GM23248 (cell line): Measurements from ENCODE around the gene MAP3K12. TPM values are rescaled to one million over a fixed set of nuclear protein-coding genes. Genes with fewer than 3 reads are reported as not detected.
"Not testable (repeated sequence)": the region's sequence is repeated elsewhere in the genome, so short reads cannot be mapped to it uniquely, and the experiment has no call there.

Experiments
- DNase-seq: peaks from one replicate; pipeline ENCODE4 v3.0.0-alpha.2; 2015
- H2AFZ ChIP-seq: fragments of 200-600 bp; sonication (generic); 2 replicates; pipeline ENCODE4 v1.6.1; 2016; ENCODE audit warnings: antibody characterized with exemption
- H3F3A ChIP-seq: fragments of 200-600 bp; sonication (generic); 2 replicates; pipeline ENCODE4 v1.6.1; 2016; ENCODE audit warnings: mild to moderate bottlenecking, antibody characterized with exemption, mixed run types; ENCODE audit not compliant: insufficient read depth
- H3K27ac ChIP-seq: fragments of 200-600 bp; sonication (generic); 2 replicates; pipeline ENCODE4 v1.5.1; 2016; ENCODE audit warnings: mild to moderate bottlenecking
- H3K27me3 ChIP-seq: fragments of 200-600 bp; sonication (generic); replicated peaks from 2 replicates; pipeline ENCODE4 v1.6.1; 2016; ENCODE audit warnings: mild to moderate bottlenecking; ENCODE audit not compliant: insufficient read depth
- H3K36me3 ChIP-seq: fragments of 200-600 bp; sonication (generic); 2 replicates; pipeline ENCODE4 v1.6.1; 2016; ENCODE audit warnings: low read depth, mild to moderate bottlenecking
- H3K4me1 ChIP-seq: fragments of 200-600 bp; sonication (generic); 2 replicates; pipeline ENCODE4 v1.6.1; 2016; ENCODE audit warnings: mild to moderate bottlenecking; ENCODE audit not compliant: insufficient read depth
- H3K4me2 ChIP-seq: fragments of 200-600 bp; sonication (generic); one replicate; pipeline ENCODE4 v1.6.1; 2016; ENCODE audit warnings: mild to moderate bottlenecking; ENCODE audit not compliant: unreplicated experiment
- H3K4me3 ChIP-seq: fragments of 200-600 bp; sonication (generic); 2 replicates; pipeline ENCODE4 v1.5.1; 2016; ENCODE audit warnings: mild to moderate bottlenecking
- H3K79me2 ChIP-seq: fragments of 200-600 bp; sonication (generic); 2 replicates; pipeline ENCODE4 v1.6.1; 2016; ENCODE audit warnings: mild to moderate bottlenecking; ENCODE audit not compliant: insufficient read depth
- H3K9ac ChIP-seq: fragments of 200-600 bp; sonication (generic); 2 replicates; pipeline ENCODE4 v1.6.1; 2016; ENCODE audit warnings: mild to moderate bottlenecking
- H3K9me2 ChIP-seq: fragments of 200-600 bp; sonication (generic); 2 replicates; pipeline ENCODE4 v1.6.1; 2016; ENCODE audit warnings: mixed run types, mild to moderate bottlenecking, moderate library complexity; ENCODE audit not compliant: insufficient read depth
- H3K9me3 ChIP-seq: fragments of 200-600 bp; sonication (generic); one replicate; pipeline ENCODE4 v1.6.1; 2017; ENCODE audit warnings: low read depth
- H4K20me1 ChIP-seq: fragments of 200-600 bp; sonication (generic); 2 replicates; pipeline ENCODE4 v1.6.0; 2016; ENCODE audit not compliant: insufficient read depth
- EZH2 ChIP-seq: fragments of 200-600 bp; sonication (generic); IDR thresholded peaks from 2 replicates; pipeline ENCODE4 v1.6.1; 2018; ENCODE audit warnings: antibody characterized with exemption, mild to moderate bottlenecking; ENCODE audit not compliant: insufficient read depth, poor library complexity, severe bottlenecking
- EZH2phosphoT487 ChIP-seq: fragments of 200-600 bp; sonication (generic); IDR thresholded peaks from 2 replicates; pipeline ENCODE4 v1.6.1; 2018; ENCODE audit warnings: antibody characterized with exemption, moderate library complexity, mild to moderate bottlenecking, low read depth; ENCODE audit not compliant: insufficient read depth
- WGBS, 2 experiments: methylation state at CpG; one replicate each; pipeline ENCODE4 v1.1.6; 2015 to 2017; ENCODE audit warnings: low lambda C conversion rate in 2 of 2, low coverage in 1 of 2; ENCODE audit errors: missing lambda C conversion rate in 2 of 2; 5-methylcytosine and 5-hydroxymethylcytosine counted together
- in situ Hi-C: fragments of 300-500 bp; cut with MboI; formaldehyde crosslinking; loops from 2 replicates; pipeline ENCODE4 v1.15.0; 2020
- polyA plus RNA-seq: library from polyadenylated mRNA; unstranded; fragments of >200 nt; fragmentation: Nextera tagmentation; extraction: Ambion mirVana; gene quantifications from 2 replicates; pipeline ENCODE4 v1.2.1, GENCODE V29; 2016
- total RNA-seq: library from RNA; depleted of rRNA; stranded (reverse); fragments of >200 nt; shearing (Covaris generic); gene quantifications from 2 replicates; pipeline ENCODE4 v1.2.3, GENCODE V29; 2014; rRNA removed

Gene MAP3K12
- total RNA-seq (36.5 and 37.4 TPM in 2 replicates), polyA plus RNA-seq (8.7 and 10.4 TPM in 2 replicates)

GRCh38 chr12:53499266-53500141, at the start of gene MAP3K12:
MAP3K12 (minus strand) TSS chr12:53499458; CDS start chr12:53487391, 12,067 bp downstream.
- no peaks in the 10 kb centered on the region for H3K36me3 ChIP-seq
- peak within 1 kb of the TSS; percentile 95 for H3K9ac ChIP-seq
- peaks cover 62% of the 10 kb centered on the region for H3K79me2 ChIP-seq
- no peaks in the 10 kb centered on the region for H3K9me3 ChIP-seq
- in situ Hi-C loops: no loop called here
- no peaks in the 10 kb centered on the region for H4K20me1 ChIP-seq
- no peaks in the 10 kb centered on the region for H3K27me3 ChIP-seq
- peak within 1 kb of the TSS; percentile 81 for H3K4me3 ChIP-seq
- peak within 1 kb of the TSS; percentile 91 for H3K4me2 ChIP-seq
- peak within 1 kb of the TSS; percentile 70 for H2AFZ ChIP-seq
- TF ChIP-seq EZH2phosphoT487 (no peak), EZH2 (no peak)
- DNase-seq: peak; percentile 85
- peak within 1 kb of the TSS; percentile 99 for H3K27ac ChIP-seq
- WGBS, 2 experiments: 1% methylated on average over 19 to 40 of the region's 51 CpGs
- peaks cover 33% of the 10 kb centered on the region for H3K4me1 ChIP-seq
- H3K9me2 ChIP-seq: no peaks in the 10 kb centered on the region
- H3F3A ChIP-seq: peaks cover 21% of the 10 kb centered on the region

- H3K9me3 ChIP-seq, H4K20me1 ChIP-seq, H3K4me1 ChIP-seq, H3K27me3 ChIP-seq, H3K4me2 ChIP-seq, H3K9me2 ChIP-seq, H3K9ac ChIP-seq, DNase-seq, H3K4me3 ChIP-seq, H2AFZ ChIP-seq, H3F3A ChIP-seq, H3K79me2 ChIP-seq, H3K27ac ChIP-seq: not testable (repeated sequence)
- in situ Hi-C loops: loop anchor here (10.0 kb wide), 1 partner anchor 196 kb away; no protein-coding TSS in a partner anchor
- H3K36me3 ChIP-seq: peaks cover 12% of the 10 kb centered on the region; the same call in 1 of the 2 replicates
- 95 to 97% methylated on average over 6 of the region's 6 CpGs for WGBS, 2 experiments
These were observed 49.1 kb upstream of the MAP3K12 start for GRCh38 chr12:53548354-53548753.

DNA sequence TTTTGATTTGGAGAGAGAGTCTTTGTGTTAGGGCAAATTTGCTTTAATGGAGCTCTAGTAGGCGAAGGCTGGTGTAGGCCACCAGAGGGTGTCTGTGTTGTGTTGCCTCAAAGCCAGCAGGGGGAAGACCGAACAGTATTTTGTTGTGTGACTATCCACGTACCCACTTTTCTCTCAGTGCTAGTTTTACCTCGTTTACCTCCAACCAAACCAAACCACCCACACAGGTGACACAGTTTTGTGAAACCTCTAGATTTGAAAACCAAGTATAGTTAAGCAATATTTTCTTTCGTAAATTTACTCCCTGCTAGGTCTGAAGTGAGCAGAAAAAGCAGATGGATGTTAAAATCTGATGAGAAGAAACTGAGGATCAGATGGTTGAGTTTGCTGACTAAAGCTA, 44.3 kb upstream of the MAP3K12 start:
- in situ Hi-C loops: loop anchor here (5.0 to 10.0 kb wide), 2 partner anchors 134 to 201 kb away; partner anchors contain the start of gene ATP5MC2

GRCh38 chr12:53539526-53539925, 40.3 kb upstream of the MAP3K12 start:
- Histone ChIP-seq H3K4me1 (peaks cover 8% of the 10 kb centered on the region; the same call in 1 of the 2 replicates), H3K27me3 (no peaks in the 10 kb centered on the region), H3K79me2 (no peaks in the 10 kb centered on the region), H3K9me3 (no peaks in the 10 kb centered on the region), H3K4me2 (no peak overlapping the region), H3K4me3 (no peak overlapping the region), H3K9me2 (no peaks in the 10 kb centered on the region), H3K36me3 (peaks cover 34% of the 10 kb centered on the region), H3K27ac (no peak overlapping the region), H3K9ac (no peak overlapping the region), H4K20me1 (no peaks in the 10 kb centered on the region), H2AFZ (no peak overlapping the region), H3F3A (peaks cover 16% of the 10 kb centered on the region)
- no peak for TF ChIP-seq EZH2phosphoT487
- TF ChIP-seq EZH2: no peak
- 97 to 100% methylated on average over 3 of the region's 3 CpGs for WGBS, 2 experiments
- DNase-seq: no peak
- in situ Hi-C loops: no loop called here

More for the DNA sequence above, 44.3 kb upstream of the MAP3K12 start:
- Histone ChIP-seq H3K27ac (peak overlapping the region; percentile 61), H3K27me3 (no peaks in the 10 kb centered on the region), H3K4me1 (peaks cover 4% of the 10 kb centered on the region; the same call in 1 of the 2 replicates), H3K79me2 (no peaks in the 10 kb centered on the region), H3K4me3 (no peak overlapping the region), H4K20me1 (no peaks in the 10 kb centered on the region), H3K9me3 (no peaks in the 10 kb centered on the region), H3F3A (peaks cover 9% of the 10 kb centered on the region), H2AFZ (peak overlapping the region; percentile 64), H3K4me2 (no peak overlapping the region), H3K9me2 (no peaks in the 10 kb centered on the region), H3K9ac (peak overlapping the region; percentile 68), H3K36me3 (peaks cover 11% of the 10 kb centered on the region)
- no peak for TF ChIP-seq EZH2
- no peak for TF ChIP-seq EZH2phosphoT487
- peak; percentile 89 for DNase-seq
- 21 to 31% methylated on average over 5 of the region's 5 CpGs for WGBS, 2 experiments
